Measurements from ENCODE around the gene RARB.

RARB gene

GRCh38 chr3:25588441-25589103 is 160.5 kb downstream of the RARB start:
- WGBS (ENCODE audit: insufficient coverage, insufficient read length): no CpG with 5 or more reads among the region's 8 CpGs
- Histone ChIP-seq H3K9me3 (ENCODE audit: control insufficient read depth, insufficient read depth, low read length) (no peaks in the 10 kb centered on the region), H3K27ac (ENCODE audit: low read length) (no peak overlapping the region), H3K27me3 (ENCODE audit: control insufficient read depth, insufficient read depth, low read length) (no peaks in the 10 kb centered on the region), H3K4me3 (ENCODE audit: low read length) (no peak overlapping the region), H3K36me3 (ENCODE audit: control insufficient read depth, insufficient read depth, low read length) (no peaks in the 10 kb centered on the region), H3K4me1 (ENCODE audit: control insufficient read depth, insufficient read depth, low read length) (no peaks in the 10 kb centered on the region)
- no peak for DNase-seq (ENCODE audit: low read depth, low spot score)

- H3K9me3 ChIP-seq (ENCODE audit: control insufficient read depth, insufficient read depth, low read length): no peaks in the 10 kb centered on the region
- no peak overlapping the region for H3K27ac ChIP-seq (ENCODE audit: low read length)
- DNase-seq (ENCODE audit: low read depth, low spot score): no peak
- H3K27me3 ChIP-seq (ENCODE audit: control insufficient read depth, insufficient read depth, low read length): no peaks in the 10 kb centered on the region
- no peaks in the 10 kb centered on the region for H3K36me3 ChIP-seq (ENCODE audit: control insufficient read depth, insufficient read depth, low read length)
- H3K4me3 ChIP-seq (ENCODE audit: low read length): no peak overlapping the region
- WGBS (ENCODE audit: insufficient coverage, insufficient read length): no CpG with 5 or more reads among the region's 4 CpGs
- no peaks in the 10 kb centered on the region for H3K4me1 ChIP-seq (ENCODE audit: control insufficient read depth, insufficient read depth, low read length)
These were observed 161.2 kb downstream of the RARB start for GRCh38 chr3:25589104-25589782.

- H3K4me3 ChIP-seq (ENCODE audit: low read length): no peak overlapping the region
- no peak overlapping the region for H3K27ac ChIP-seq (ENCODE audit: low read length)
- H3K9me3 ChIP-seq (ENCODE audit: control insufficient read depth, insufficient read depth, low read length): no peaks in the 10 kb centered on the region
- H3K36me3 ChIP-seq (ENCODE audit: control insufficient read depth, insufficient read depth, low read length): no peaks in the 10 kb centered on the region
- no CpG with 5 or more reads among the region's 8 CpGs for WGBS (ENCODE audit: insufficient coverage, insufficient read length)
- no peaks in the 10 kb centered on the region for H3K27me3 ChIP-seq (ENCODE audit: control insufficient read depth, insufficient read depth, low read length)
- no peak for DNase-seq (ENCODE audit: low read depth, low spot score)
- H3K4me1 ChIP-seq (ENCODE audit: control insufficient read depth, insufficient read depth, low read length): no peaks in the 10 kb centered on the region
These were observed 161.8 kb downstream of the RARB start for GRCh38 chr3:25589783-25590258.

GRCh38 chr3:25592510-25592968 is 164.5 kb downstream of the RARB start:
- Histone ChIP-seq H3K36me3 (ENCODE audit: control insufficient read depth, insufficient read depth, low read length) (no peaks in the 10 kb centered on the region), H3K9me3 (ENCODE audit: control insufficient read depth, insufficient read depth, low read length) (no peaks in the 10 kb centered on the region), H3K27ac (ENCODE audit: low read length) (no peak overlapping the region), H3K27me3 (ENCODE audit: control insufficient read depth, insufficient read depth, low read length) (no peaks in the 10 kb centered on the region), H3K4me3 (ENCODE audit: low read length) (no peak overlapping the region), H3K4me1 (ENCODE audit: control insufficient read depth, insufficient read depth, low read length) (no peaks in the 10 kb centered on the region)
- WGBS (ENCODE audit: insufficient coverage, insufficient read length): no CpG with 5 or more reads among the region's 3 CpGs
- DNase-seq (ENCODE audit: low read depth, low spot score): no peak

GRCh38 chr3:25593001-25593400 is 164.9 kb downstream of the RARB start:
- Histone ChIP-seq H3K27ac (ENCODE audit: low read length) (no peak overlapping the region), H3K27me3 (ENCODE audit: control insufficient read depth, insufficient read depth, low read length) (no peaks in the 10 kb centered on the region), H3K4me3 (ENCODE audit: low read length) (no peak overlapping the region), H3K9me3 (ENCODE audit: control insufficient read depth, insufficient read depth, low read length) (no peaks in the 10 kb centered on the region), H3K36me3 (ENCODE audit: control insufficient read depth, insufficient read depth, low read length) (no peaks in the 10 kb centered on the region), H3K4me1 (ENCODE audit: control insufficient read depth, insufficient read depth, low read length) (no peaks in the 10 kb centered on the region)
- DNase-seq (ENCODE audit: low read depth, low spot score): no peak

- H3K36me3 ChIP-seq (ENCODE audit: control insufficient read depth, insufficient read depth, low read length): peaks cover 2% of the 10 kb centered on the region; the same call in 1 of the 2 replicates
- no peaks in the 10 kb centered on the region for H3K4me1 ChIP-seq (ENCODE audit: control insufficient read depth, insufficient read depth, low read length)
- H3K4me3 ChIP-seq (ENCODE audit: low read length): no peak overlapping the region
- H3K27ac ChIP-seq (ENCODE audit: low read length): no peak overlapping the region
- no peaks in the 10 kb centered on the region for H3K27me3 ChIP-seq (ENCODE audit: control insufficient read depth, insufficient read depth, low read length)
- no peaks in the 10 kb centered on the region for H3K9me3 ChIP-seq (ENCODE audit: control insufficient read depth, insufficient read depth, low read length)
- DNase-seq (ENCODE audit: low read depth, low spot score): no peak
- WGBS (ENCODE audit: insufficient coverage, insufficient read length): no CpG with 5 or more reads among the region's 1 CpG
These were observed 166.0 kb downstream of the RARB start for GRCh38 chr3:25594007-25594502.

- Histone ChIP-seq H3K27ac (ENCODE audit: low read length) (no peak overlapping the region), H3K36me3 (ENCODE audit: control insufficient read depth, insufficient read depth, low read length) (peaks cover 5% of the 10 kb centered on the region; the same call in 1 of the 2 replicates), H3K4me3 (ENCODE audit: low read length) (no peak overlapping the region), H3K27me3 (ENCODE audit: control insufficient read depth, insufficient read depth, low read length) (no peaks in the 10 kb centered on the region), H3K9me3 (ENCODE audit: control insufficient read depth, insufficient read depth, low read length) (no peaks in the 10 kb centered on the region), H3K4me1 (ENCODE audit: control insufficient read depth, insufficient read depth, low read length) (no peaks in the 10 kb centered on the region)
- no peak for DNase-seq (ENCODE audit: low read depth, low spot score)
- WGBS (ENCODE audit: insufficient coverage, insufficient read length): no CpG with 5 or more reads among the region's 1 CpG
These were observed 169.6 kb downstream of the RARB start for GRCh38 chr3:25597535-25598101.

GRCh38 chr3:25603703-25604102 is 175.6 kb downstream of the RARB start:
- H3K9me3 ChIP-seq (ENCODE audit: control insufficient read depth, insufficient read depth, low read length): no peaks in the 10 kb centered on the region
- no peaks in the 10 kb centered on the region for H3K4me1 ChIP-seq (ENCODE audit: control insufficient read depth, insufficient read depth, low read length)
- no peak for DNase-seq (ENCODE audit: low read depth, low spot score)
- no peak overlapping the region for H3K27ac ChIP-seq (ENCODE audit: low read length)
- H3K27me3 ChIP-seq (ENCODE audit: control insufficient read depth, insufficient read depth, low read length): no peaks in the 10 kb centered on the region
- H3K4me3 ChIP-seq (ENCODE audit: low read length): no peak overlapping the region
- no CpG with 5 or more reads among the region's 1 CpG for WGBS (ENCODE audit: insufficient coverage, insufficient read length)
- H3K36me3 ChIP-seq (ENCODE audit: control insufficient read depth, insufficient read depth, low read length): peaks cover 4% of the 10 kb centered on the region; the same call in 1 of the 2 replicates

GRCh38 chr3:25604107-25604805 is 176.2 kb downstream of the RARB start:
- Histone ChIP-seq H3K27me3 (ENCODE audit: control insufficient read depth, insufficient read depth, low read length) (no peaks in the 10 kb centered on the region), H3K4me3 (ENCODE audit: low read length) (no peak overlapping the region), H3K4me1 (ENCODE audit: control insufficient read depth, insufficient read depth, low read length) (no peaks in the 10 kb centered on the region), H3K9me3 (ENCODE audit: control insufficient read depth, insufficient read depth, low read length) (no peaks in the 10 kb centered on the region), H3K27ac (ENCODE audit: low read length) (no peak overlapping the region), H3K36me3 (ENCODE audit: control insufficient read depth, insufficient read depth, low read length) (peaks cover 2% of the 10 kb centered on the region; the same call in 1 of the 2 replicates)
- no CpG with 5 or more reads among the region's 5 CpGs for WGBS (ENCODE audit: insufficient coverage, insufficient read length)
- no peak for DNase-seq (ENCODE audit: low read depth, low spot score)

GRCh38 chr3:25610167-25610566 is 182.1 kb downstream of the RARB start:
- no CpG with 5 or more reads among the region's 1 CpG for WGBS (ENCODE audit: insufficient coverage, insufficient read length)
- Histone ChIP-seq H3K4me1 (ENCODE audit: control insufficient read depth, insufficient read depth, low read length) (no peaks in the 10 kb centered on the region), H3K9me3 (ENCODE audit: control insufficient read depth, insufficient read depth, low read length) (no peaks in the 10 kb centered on the region), H3K4me3 (ENCODE audit: low read length) (no peak overlapping the region), H3K27ac (ENCODE audit: low read length) (no peak overlapping the region), H3K36me3 (ENCODE audit: control insufficient read depth, insufficient read depth, low read length) (no peaks in the 10 kb centered on the region; the same call in 1 of the 2 replicates), H3K27me3 (ENCODE audit: control insufficient read depth, insufficient read depth, low read length) (no peaks in the 10 kb centered on the region)
- no peak for DNase-seq (ENCODE audit: low read depth, low spot score)
